ENCODE results near the gene KANK4.
"Not testable (repeated sequence)": the region's sequence is repeated elsewhere in the genome, so short reads cannot be mapped to it uniquely, and the experiment has no call there.

Gene KANK4

GRCh38 chr1:62241371-62242131 lies 77.7 kb downstream of the KANK4 start:
- in situ Hi-C loops (cut with MboI; ENCODE audit: low sequenced_read_pairs), result no loop called here

DNA sequence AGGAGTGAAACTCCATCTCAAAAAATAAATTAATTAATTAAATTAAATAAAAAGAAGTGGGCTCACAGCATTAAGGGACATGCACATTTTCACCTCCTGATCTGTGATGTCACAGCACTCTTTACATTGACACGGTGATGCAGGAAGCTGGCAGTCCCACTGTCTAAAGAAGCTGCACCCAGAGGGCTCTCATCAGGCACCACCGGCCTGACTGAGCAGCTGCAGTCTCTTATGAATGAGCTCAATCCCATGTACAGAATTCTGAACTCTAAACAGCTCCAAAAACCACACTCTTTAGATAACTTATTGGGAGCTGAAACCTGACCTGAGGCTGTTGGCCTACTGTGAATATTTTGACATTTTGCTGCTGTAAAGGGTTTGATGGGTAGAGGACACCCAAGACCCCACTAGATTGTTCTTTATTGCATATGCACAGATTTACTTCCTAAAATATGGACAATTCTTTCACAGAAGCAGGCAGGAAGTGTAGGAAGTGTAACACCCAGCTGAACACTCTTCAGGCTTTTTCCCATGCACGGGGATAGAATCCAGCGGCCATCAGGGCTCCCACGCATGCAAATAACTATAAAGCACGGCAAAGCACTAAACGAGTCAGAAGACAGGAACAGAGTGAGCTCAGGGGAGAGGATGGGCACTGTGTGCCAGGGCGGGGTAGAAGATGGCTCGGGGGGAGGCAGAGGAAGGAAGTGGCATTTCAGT lies 78.4 kb downstream of the KANK4 start:
- in situ Hi-C loops (cut with MboI; ENCODE audit: low sequenced_read_pairs), result no loop called here

- in situ Hi-C loops (cut with MboI; ENCODE audit: low sequenced_read_pairs), result not testable (repeated sequence)
Measured at GRCh38 chr1:62239652-62240403, 79.4 kb downstream of the KANK4 start.

DNA sequence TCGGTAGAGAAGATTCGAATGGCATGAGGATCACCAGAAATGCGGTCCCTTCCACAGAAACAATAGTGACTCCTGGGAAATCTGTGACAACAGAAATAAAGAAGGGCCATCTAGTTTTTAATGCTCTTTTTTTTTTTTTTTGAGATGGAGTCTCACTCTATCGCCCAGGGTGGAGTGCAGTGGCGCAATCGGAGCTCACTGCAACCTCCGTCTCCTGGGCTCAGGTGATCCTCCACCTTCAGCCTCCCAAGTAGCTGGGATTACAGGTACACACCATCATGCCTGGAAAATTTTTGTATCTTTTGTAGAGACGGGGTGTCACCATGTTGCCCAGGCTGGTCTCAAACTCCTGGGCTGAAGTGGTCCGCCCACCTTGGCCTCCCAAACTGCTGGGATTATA lies 80.7 kb downstream of the KANK4 start:
- in situ Hi-C loops (cut with MboI; ENCODE audit: low sequenced_read_pairs), result no loop called here

DNA sequence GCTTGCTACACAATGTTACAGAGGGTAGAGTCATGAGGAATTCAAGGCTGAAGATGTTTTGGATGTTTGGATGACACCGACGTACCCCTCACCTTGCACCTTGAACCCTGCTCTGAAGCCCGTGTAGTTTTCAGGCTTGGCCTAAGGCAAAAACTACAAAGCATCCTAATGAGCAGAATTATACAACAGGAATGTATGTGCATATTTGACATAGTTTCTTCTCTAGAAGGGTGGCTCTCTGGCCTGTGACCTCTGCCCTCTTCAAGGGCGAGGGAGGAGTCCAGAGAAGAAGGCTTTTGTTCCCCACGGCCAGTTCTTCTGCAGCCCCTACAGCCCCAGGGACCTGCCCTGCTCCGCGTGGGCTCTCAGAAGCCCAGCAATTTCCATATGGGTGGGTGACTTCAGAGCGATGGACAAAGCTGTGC lies 81.3 kb downstream of the KANK4 start:
- in situ Hi-C loops (cut with MboI; ENCODE audit: low sequenced_read_pairs), result no loop called here

- in situ Hi-C loops (cut with MboI; ENCODE audit: low sequenced_read_pairs), result no loop called here
Measured at GRCh38 chr1:62237361-62237760, 81.9 kb downstream of the KANK4 start.

- in situ Hi-C loops (cut with MboI; ENCODE audit: low sequenced_read_pairs), result no loop called here
Measured at GRCh38 chr1:62235576-62235975, 83.7 kb downstream of the KANK4 start.

DNA sequence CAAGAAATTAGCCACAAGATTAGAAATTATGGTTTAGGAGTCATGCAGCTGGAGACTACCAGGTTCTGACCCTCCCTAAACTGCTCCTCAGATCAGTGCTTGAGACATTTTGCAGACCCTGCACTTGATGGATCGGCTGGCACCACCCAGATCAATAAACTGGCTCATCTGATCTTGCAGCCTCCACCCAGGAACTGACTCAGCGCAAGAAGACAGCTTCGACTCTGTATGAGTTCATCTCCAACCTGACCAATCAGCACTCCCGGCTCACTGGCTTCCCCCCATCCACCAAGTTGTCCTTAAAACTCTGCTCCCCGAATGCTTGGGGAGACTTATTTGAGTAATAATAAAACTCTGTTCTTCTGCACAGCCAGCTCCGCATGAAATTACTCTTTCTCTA lies 84.5 kb downstream of the KANK4 start:
- in situ Hi-C loops (cut with MboI; ENCODE audit: low sequenced_read_pairs), result no loop called here

- in situ Hi-C loops (cut with MboI; ENCODE audit: low sequenced_read_pairs), result no loop called here
Measured at GRCh38 chr1:62233926-62234450, 85.2 kb downstream of the KANK4 start.

- in situ Hi-C loops (cut with MboI; ENCODE audit: low sequenced_read_pairs), result no loop called here
Measured at GRCh38 chr1:62232871-62233278, 86.4 kb downstream of the KANK4 start.

- in situ Hi-C loops (cut with MboI; ENCODE audit: low sequenced_read_pairs), result no loop called here
Measured at GRCh38 chr1:62230718-62231117, 88.5 kb downstream of the KANK4 start.

- in situ Hi-C loops (cut with MboI; ENCODE audit: low sequenced_read_pairs), result no loop called here
Measured at GRCh38 chr1:62229932-62230331, 89.3 kb downstream of the KANK4 start.

- in situ Hi-C loops (cut with MboI; ENCODE audit: low sequenced_read_pairs), result no loop called here
Measured at GRCh38 chr1:62229468-62229867, 89.8 kb downstream of the KANK4 start.

- in situ Hi-C loops (cut with MboI; ENCODE audit: low sequenced_read_pairs), result no loop called here
Measured at GRCh38 chr1:62228883-62229187, 90.4 kb downstream of the KANK4 start.

DNA sequence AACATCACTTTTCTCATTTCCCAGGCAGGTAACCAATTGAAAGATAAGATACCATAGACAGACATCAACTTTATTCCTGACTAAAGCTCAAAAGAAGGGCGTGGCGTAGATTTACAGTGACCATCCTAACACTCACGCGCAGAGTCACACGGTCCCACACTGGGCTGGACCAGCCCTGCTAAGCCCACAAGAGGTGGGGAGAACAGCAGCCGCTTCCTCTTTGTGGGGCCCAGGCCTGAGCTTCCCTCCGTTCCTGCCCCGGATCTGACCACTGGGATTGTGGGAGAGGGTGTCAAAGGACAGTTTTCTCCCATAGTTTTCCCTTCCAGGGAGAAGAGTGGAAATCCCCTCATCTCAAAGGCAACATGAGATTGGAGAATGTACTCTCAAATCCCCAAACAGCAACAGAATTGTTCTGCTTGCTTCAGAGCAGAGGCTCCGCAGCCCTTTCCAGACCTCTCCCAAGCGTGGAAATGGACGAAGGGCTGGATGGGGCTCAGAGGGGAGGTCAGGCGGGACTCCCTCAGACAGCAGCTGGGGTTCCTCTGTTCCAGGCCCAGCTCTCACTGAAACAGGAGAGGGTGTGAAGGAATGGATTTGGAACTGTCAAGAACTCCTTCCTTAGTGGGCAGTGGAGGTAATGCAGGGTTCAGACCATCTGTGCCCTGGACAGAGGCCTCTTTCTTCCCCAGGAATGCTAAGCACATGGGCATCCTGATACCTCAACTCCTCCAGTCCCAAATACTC lies 90.9 kb downstream of the KANK4 start:
- in situ Hi-C loops (cut with MboI; ENCODE audit: low sequenced_read_pairs), result no loop called here

GRCh38 chr1:62227496-62227895 lies 91.7 kb downstream of the KANK4 start:
- in situ Hi-C loops (cut with MboI; ENCODE audit: low sequenced_read_pairs), result no loop called here

DNA sequence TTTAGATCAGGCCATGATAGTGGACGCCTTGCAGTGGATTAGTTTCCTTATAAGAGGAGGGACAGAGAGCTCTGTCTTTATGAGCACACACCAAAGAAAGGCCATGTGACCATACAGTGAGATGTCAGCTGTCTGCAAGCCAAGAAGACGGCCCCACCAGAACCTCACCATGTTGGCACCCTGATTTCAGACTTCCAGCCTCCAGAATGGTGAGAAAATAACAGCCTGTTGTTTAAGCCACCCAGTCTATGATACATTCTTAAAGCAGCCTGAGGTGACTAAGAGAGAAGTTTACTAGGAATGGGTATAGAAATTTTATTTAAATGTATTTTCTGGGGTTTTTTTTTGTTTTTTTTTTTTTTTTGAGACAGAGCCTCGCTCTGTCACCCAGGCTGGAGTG lies 95.1 kb downstream of the KANK4 start:
- in situ Hi-C loops (cut with MboI; ENCODE audit: low sequenced_read_pairs), result no loop called here

DNA sequence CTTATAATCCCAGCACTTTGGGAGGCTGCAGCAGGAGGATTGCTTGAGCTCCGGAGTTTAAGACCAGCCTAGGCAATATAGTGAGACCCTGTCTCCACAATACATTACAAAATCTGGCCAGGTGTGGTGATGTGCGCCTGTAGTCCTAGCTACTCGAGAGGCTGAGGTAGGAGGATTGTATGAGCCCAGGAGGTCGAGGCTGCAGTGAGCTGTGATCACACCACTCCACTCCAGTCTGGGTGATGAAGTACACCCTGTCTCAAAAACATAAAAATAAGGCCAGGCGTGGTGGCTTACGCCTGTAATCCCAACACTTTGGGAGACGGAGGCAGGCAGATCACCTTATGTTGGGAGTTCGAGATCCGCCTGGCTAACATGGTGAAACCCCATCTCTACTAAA lies 96.9 kb downstream of the KANK4 start:
- in situ Hi-C loops (cut with MboI; ENCODE audit: low sequenced_read_pairs), result no loop called here

DNA sequence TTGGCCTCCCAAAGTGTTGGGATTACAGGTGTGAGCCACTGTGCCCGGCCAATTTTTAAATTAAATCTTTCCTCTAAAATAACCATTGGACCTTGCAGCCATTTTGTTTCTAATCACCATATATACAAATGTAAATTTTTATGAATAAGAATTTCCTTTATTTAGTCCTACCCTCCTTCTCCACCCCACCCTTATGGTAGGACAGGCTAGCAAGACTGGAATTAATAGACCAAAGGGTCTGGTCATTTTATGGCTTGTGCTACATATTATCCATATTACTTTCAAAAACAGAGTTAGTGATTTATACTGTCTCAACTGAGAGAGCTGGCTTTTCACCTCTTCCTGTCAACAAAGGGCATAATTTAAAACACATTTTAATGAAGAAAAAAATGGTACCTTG lies 98.1 kb downstream of the KANK4 start:
- in situ Hi-C loops (cut with MboI; ENCODE audit: low sequenced_read_pairs), result no loop called here

- in situ Hi-C loops (cut with MboI; ENCODE audit: low sequenced_read_pairs), result not testable (repeated sequence)
Measured at GRCh38 chr1:62220456-62220855, 98.8 kb downstream of the KANK4 start.

DNA sequence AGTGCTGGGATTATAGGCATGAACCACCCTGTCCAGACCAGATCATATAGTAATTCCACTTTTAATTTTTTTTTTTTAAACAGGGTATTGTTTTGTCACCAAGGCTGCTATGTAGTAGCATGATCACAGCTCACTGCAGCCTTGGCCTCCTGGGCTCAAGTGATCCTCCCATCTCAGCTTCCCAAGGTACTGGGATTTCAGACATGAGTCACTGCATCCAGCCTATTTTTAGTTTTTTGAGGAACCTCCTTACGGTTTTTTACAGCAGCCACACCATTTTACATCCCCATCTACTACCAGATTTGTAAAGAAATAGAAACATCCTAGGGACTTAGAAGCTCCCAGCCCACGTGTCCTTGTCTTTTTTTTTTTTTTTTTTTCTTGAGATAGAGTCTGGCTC lies 100.6 kb downstream of the KANK4 start:
- in situ Hi-C loops (cut with MboI; ENCODE audit: low sequenced_read_pairs), result no loop called here
